H9 (cell line): ENCODE data around the gene MAP3K12. TPM values are rescaled to one million over a fixed set of nuclear protein-coding genes. Genes with fewer than 3 reads are reported as not detected.
"Not testable (repeated sequence)": the region's sequence is repeated elsewhere in the genome, so short reads cannot be mapped to it uniquely, and the experiment has no call there.

Experiments used
- DNase-seq: peaks from one replicate; pipeline ENCODE4 v3.0.0-alpha.2; 2017
- H2AFZ ChIP-seq: one replicate; pipeline ENCODE4 v1.6.1; 2013; ENCODE audit warnings: mild to moderate bottlenecking, low read length, control low read depth, moderate library complexity
- H2AK5ac ChIP-seq: 2 replicates; pipeline ENCODE4 v1.6.1; 2013; ENCODE audit warnings: low read length, control low read depth, mixed read lengths; ENCODE audit not compliant: insufficient read length
- H2BK120ac ChIP-seq: one replicate; pipeline ENCODE4 v1.6.1; 2013; ENCODE audit warnings: low read depth, mild to moderate bottlenecking, low read length, control low read depth, inconsistent platforms; ENCODE audit not compliant: poor library complexity, severe bottlenecking
- H2BK12ac ChIP-seq: 2 replicates; pipeline ENCODE4 v1.6.1; 2013; ENCODE audit warnings: low read length, control low read depth, mixed read lengths, low read depth; ENCODE audit not compliant: insufficient read length
- H2BK15ac ChIP-seq: 2 replicates; pipeline ENCODE4 v1.6.1; 2013; ENCODE audit warnings: low read depth, low read length, control low read depth
- H2BK20ac ChIP-seq: one replicate; pipeline ENCODE4 v1.6.1; 2013; ENCODE audit warnings: low read depth, mild to moderate bottlenecking, low read length, control low read depth, inconsistent platforms; ENCODE audit not compliant: poor library complexity, severe bottlenecking
- H2BK5ac ChIP-seq: 2 replicates; pipeline ENCODE4 v1.6.1; 2013; ENCODE audit warnings: low read length, control low read depth, mixed read lengths; ENCODE audit not compliant: insufficient read length
- H3K14ac ChIP-seq: 2 replicates; pipeline ENCODE4 v1.6.1; 2013; ENCODE audit warnings: low read length, control low read depth; ENCODE audit not compliant: insufficient read depth
- H3K18ac ChIP-seq: 2 replicates; pipeline ENCODE4 v1.6.1; 2013; ENCODE audit warnings: low read depth, mild to moderate bottlenecking, mixed read lengths, low read length, control low read depth; ENCODE audit not compliant: insufficient read length
- H3K23ac ChIP-seq: 2 replicates; pipeline ENCODE4 v1.6.1; 2013; ENCODE audit warnings: low read length, control low read depth, mixed read lengths, low read depth; ENCODE audit not compliant: insufficient read length
- H3K23me2 ChIP-seq: 2 replicates; pipeline ENCODE4 v1.6.1; 2013; ENCODE audit warnings: low read depth, mild to moderate bottlenecking, mixed read lengths, low read length, control low read depth; ENCODE audit not compliant: insufficient read length, poor library complexity, severe bottlenecking
- H3K27ac ChIP-seq: 2 replicates; pipeline ENCODE4 v1.5.1; 2013; ENCODE audit warnings: low read length, control low read depth, mixed read lengths, low read depth; ENCODE audit not compliant: insufficient read length
- H3K27me3 ChIP-seq: 2 replicates; pipeline ENCODE4 v1.6.1; 2013; ENCODE audit warnings: low read length, control low read depth, inconsistent platforms; ENCODE audit not compliant: insufficient read depth
- H3K4ac ChIP-seq: 2 replicates; pipeline ENCODE4 v1.6.1; 2013; ENCODE audit warnings: low read depth, mild to moderate bottlenecking, control low read depth, inconsistent platforms, low read length, moderate library complexity
- H3K4me1 ChIP-seq: 2 replicates; pipeline ENCODE4 v1.6.1; 2013; ENCODE audit warnings: low read length, control low read depth, inconsistent platforms; ENCODE audit not compliant: insufficient read depth
- H3K4me2 ChIP-seq: 2 replicates; pipeline ENCODE4 v1.6.1; 2013; ENCODE audit warnings: low read length, control low read depth, mixed read lengths; ENCODE audit not compliant: insufficient read length, insufficient read depth
- H3K56ac ChIP-seq: 2 replicates; pipeline ENCODE4 v1.6.1; 2013; ENCODE audit warnings: low read depth, mild to moderate bottlenecking, mixed read lengths, low read length, control low read depth; ENCODE audit not compliant: insufficient read length
- H3K79me1 ChIP-seq: 2 replicates; pipeline ENCODE4 v1.6.1; 2013; ENCODE audit warnings: low read depth, mild to moderate bottlenecking, moderate library complexity, low read length, control low read depth, inconsistent platforms; ENCODE audit not compliant: insufficient read depth, poor library complexity, severe bottlenecking
- H3K79me2 ChIP-seq: 2 replicates; pipeline ENCODE4 v1.6.1; 2013; ENCODE audit warnings: low read length, control low read depth, inconsistent platforms; ENCODE audit not compliant: insufficient read depth
- H3K9ac ChIP-seq: 2 replicates; pipeline ENCODE4 v1.6.1; 2013; ENCODE audit warnings: low read length, control low read depth, mixed read lengths; ENCODE audit not compliant: insufficient read length; ENCODE audit errors: extremely low read depth
- H3K9me3 ChIP-seq: one replicate; pipeline ENCODE4 v1.6.1; 2013; ENCODE audit warnings: low read depth, low read length, inconsistent platforms; ENCODE audit not compliant: control insufficient read depth
- H3T11ph ChIP-seq: one replicate; pipeline ENCODE4 v1.6.1; 2013; ENCODE audit warnings: mild to moderate bottlenecking, low read length, control low read depth, inconsistent platforms
- H4K20me1 ChIP-seq: one replicate; pipeline ENCODE4 v1.6.1; 2013; ENCODE audit not compliant: control insufficient read depth, insufficient read length, insufficient read depth
- H4K5ac ChIP-seq: 2 replicates; pipeline ENCODE4 v1.6.1; 2013; ENCODE audit warnings: low read depth, mild to moderate bottlenecking, mixed read lengths, low read length, control low read depth; ENCODE audit not compliant: insufficient read length
- H4K8ac ChIP-seq: replicated peaks from 2 replicates; pipeline ENCODE4 v1.6.1; 2013; ENCODE audit warnings: low read length, control low read depth, mixed read lengths, low read depth; ENCODE audit not compliant: insufficient read length
- H4K91ac ChIP-seq: 2 replicates; pipeline ENCODE4 v1.6.1; 2013; ENCODE audit warnings: low read depth, mild to moderate bottlenecking, moderate library complexity, mixed read lengths, low read length, control low read depth; ENCODE audit not compliant: insufficient read length
- H3K27ac Mint-ChIP-seq, 3 experiments: 2 replicates in 2 of 3; 3 replicates in 1 of 3; pipeline ENCODE4 v1.8.0; 2020 to 2021; ENCODE audit warnings: mixed read lengths in 3 of 3, mild to moderate bottlenecking in 1 of 3, moderate library complexity in 1 of 3
- H3K27me3 Mint-ChIP-seq: 2 replicates; pipeline ENCODE4 v1.8.0; 2021; ENCODE audit warnings: low read depth, mild to moderate bottlenecking, moderate library complexity, mixed read lengths
- H3K36me3 Mint-ChIP-seq, 3 experiments: 2 replicates in 2 of 3; 3 replicates in 1 of 3; pipeline ENCODE4 v1.8.0; 2020 to 2021; ENCODE audit warnings: low read depth in 3 of 3, mixed read lengths in 3 of 3; ENCODE audit not compliant: insufficient read depth in 1 of 3
- H3K4me1 Mint-ChIP-seq, 2 experiments: 2 replicates each; pipeline ENCODE4 v1.8.0; 2020; ENCODE audit warnings: mixed read lengths in 2 of 2
- H3K4me3 Mint-ChIP-seq, 2 experiments: 2 replicates in 1 of 2; 3 replicates in 1 of 2; pipeline ENCODE4 v1.8.0; 2020 to 2021; ENCODE audit warnings: mild to moderate bottlenecking in 2 of 2, mixed read lengths in 2 of 2, moderate library complexity in 1 of 2
- H3K9me3 Mint-ChIP-seq, 2 experiments: 2 replicates in 1 of 2; 3 replicates in 1 of 2; pipeline ENCODE4 v1.8.0; 2020; ENCODE audit warnings: mild to moderate bottlenecking in 2 of 2, mixed read lengths in 2 of 2, moderate library complexity in 1 of 2
- WGBS: extraction: QIAGEN DNeasy Blood & Tissue Kit; methylation state at CpG from one replicate; pipeline ENCODE4 v1.1.7; 2013; ENCODE audit warnings: missing lambda C conversion rate, low lambda C conversion rate, mixed read lengths; ENCODE audit not compliant: insufficient read length; ENCODE audit errors: extremely low coverage; 5-methylcytosine and 5-hydroxymethylcytosine counted together
- total RNA-seq: library from RNA; stranded (reverse); gene quantifications from 2 replicates; pipeline ENCODE4 v1.2.1, GENCODE V29; 2021
- TF ChIP-seq, protein P1 (sequence below): fragments of 200-600 bp; sonication (generic); conservative IDR thresholded peaks from 3 replicates; pipeline ENCODE4 v1.8.0; 2021; ENCODE audit warnings: antibody characterized with exemption, mild to moderate bottlenecking

MAP3K12 gene
- total RNA-seq, 1 experiment from 2014 or later: 22.3 TPM

DNA sequence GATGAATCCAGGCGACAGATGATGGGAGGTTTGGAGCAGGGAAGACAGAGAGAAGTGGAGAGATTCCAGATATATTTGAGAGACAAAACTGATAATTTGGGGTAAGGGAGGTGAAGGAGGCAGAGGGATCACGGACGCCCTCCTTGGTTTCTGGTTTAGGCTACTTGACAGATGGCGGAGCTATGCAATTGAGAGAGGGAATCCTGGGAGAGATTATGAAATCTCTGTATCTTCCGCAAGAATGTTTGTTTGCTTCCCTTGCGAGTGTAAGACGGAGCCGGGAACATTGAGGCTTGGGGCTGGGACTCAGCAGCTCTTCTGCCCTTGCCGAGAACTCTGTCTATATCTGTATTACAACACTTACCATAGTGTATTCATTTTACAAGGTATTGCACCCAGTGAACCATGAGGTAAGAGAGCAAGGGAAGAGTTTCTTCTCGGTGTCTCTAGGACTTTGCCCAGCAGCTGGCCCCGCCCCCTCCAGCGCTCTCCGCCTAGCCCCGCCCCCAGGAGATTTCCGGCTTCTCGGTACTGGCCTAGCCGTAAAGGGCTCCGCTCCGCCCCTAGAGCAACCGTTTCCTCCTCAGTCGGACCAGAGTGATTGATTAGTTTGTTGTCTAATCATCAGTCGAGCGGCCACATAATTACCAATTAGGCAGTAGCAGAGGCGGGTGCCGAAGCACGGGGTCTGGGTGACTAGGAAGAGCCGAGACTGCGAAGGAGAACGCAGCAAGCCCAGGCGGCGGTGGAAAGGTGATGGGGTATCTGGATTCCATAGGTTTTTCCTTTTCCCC is 58.0 kb downstream of the MAP3K12 start, which contains the start of gene PRR13:
Gene PRR13 (plus strand): TSS at position 695 of the 794 bp plus-strand sequence. CDS start 981 bp downstream, outside the sequence.
- H2BK15ac ChIP-seq: no peak within 1 kb of the TSS
- H3K9ac ChIP-seq: peak within 1 kb of the TSS; percentile 76
- no peak within 1 kb of the TSS for H2BK12ac ChIP-seq
- no peaks in the 10 kb centered on the region for H3K9me3 Mint-ChIP-seq
- WGBS: no CpG with 5 or more reads among the region's 31 CpGs
- H3K23me2 ChIP-seq: peaks cover 3% of the 10 kb centered on the region
- no peaks in the 10 kb centered on the region for H3K79me1 ChIP-seq
- H2AK5ac ChIP-seq: no peak within 1 kb of the TSS
- H3K56ac ChIP-seq: no peak within 1 kb of the TSS
- H3K4me3 Mint-ChIP-seq: peak within 1 kb of the TSS; percentile 88 to 96
- H3T11ph ChIP-seq: no peak within 1 kb of the TSS
- no peaks in the 10 kb centered on the region for H3K27me3 ChIP-seq
- H4K91ac ChIP-seq: no peak within 1 kb of the TSS
- H3K27ac Mint-ChIP-seq: peak within 1 kb of the TSS; percentile 93 to 95 (median 95)
- H3K4me1 Mint-ChIP-seq: peaks cover 21 to 31% of the 10 kb centered on the region in 2 experiments
- no peaks in the 10 kb centered on the region for H4K20me1 ChIP-seq
- H3K27ac ChIP-seq: peak within 1 kb of the TSS; percentile 53
- H2BK20ac ChIP-seq: no peak within 1 kb of the TSS
- peak within 1 kb of the TSS; percentile 97 for H2AFZ ChIP-seq
- H3K18ac ChIP-seq: peak within 1 kb of the TSS; percentile 56
- H3K4me1 ChIP-seq: no peaks in the 10 kb centered on the region; the same call in 1 of the 2 replicates
- no peak within 1 kb of the TSS for H2BK5ac ChIP-seq
- no peaks in the 10 kb centered on the region for H3K27me3 Mint-ChIP-seq
- peaks cover 4% of the 10 kb centered on the region; the same call in 1 of the 2 replicates for H3K79me2 ChIP-seq
- peaks cover 22 to 31% (median 28%) of the 10 kb centered on the region in 3 experiments for H3K36me3 Mint-ChIP-seq
- TF ChIP-seq, protein P1, sequence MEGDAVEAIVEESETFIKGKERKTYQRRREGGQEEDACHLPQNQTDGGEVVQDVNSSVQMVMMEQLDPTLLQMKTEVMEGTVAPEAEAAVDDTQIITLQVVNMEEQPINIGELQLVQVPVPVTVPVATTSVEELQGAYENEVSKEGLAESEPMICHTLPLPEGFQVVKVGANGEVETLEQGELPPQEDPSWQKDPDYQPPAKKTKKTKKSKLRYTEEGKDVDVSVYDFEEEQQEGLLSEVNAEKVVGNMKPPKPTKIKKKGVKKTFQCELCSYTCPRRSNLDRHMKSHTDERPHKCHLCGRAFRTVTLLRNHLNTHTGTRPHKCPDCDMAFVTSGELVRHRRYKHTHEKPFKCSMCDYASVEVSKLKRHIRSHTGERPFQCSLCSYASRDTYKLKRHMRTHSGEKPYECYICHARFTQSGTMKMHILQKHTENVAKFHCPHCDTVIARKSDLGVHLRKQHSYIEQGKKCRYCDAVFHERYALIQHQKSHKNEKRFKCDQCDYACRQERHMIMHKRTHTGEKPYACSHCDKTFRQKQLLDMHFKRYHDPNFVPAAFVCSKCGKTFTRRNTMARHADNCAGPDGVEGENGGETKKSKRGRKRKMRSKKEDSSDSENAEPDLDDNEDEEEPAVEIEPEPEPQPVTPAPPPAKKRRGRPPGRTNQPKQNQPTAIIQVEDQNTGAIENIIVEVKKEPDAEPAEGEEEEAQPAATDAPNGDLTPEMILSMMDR: no peak
- peak; percentile 100 for DNase-seq
- peak within 1 kb of the TSS; percentile 14 for H2BK120ac ChIP-seq
- peak within 1 kb of the TSS; percentile 77 for H3K4me2 ChIP-seq
- H4K5ac ChIP-seq: no peak within 1 kb of the TSS
- no peaks in the 10 kb centered on the region for H3K9me3 ChIP-seq
- H4K8ac ChIP-seq: no peak within 1 kb of the TSS
- H3K4ac ChIP-seq: no peak within 1 kb of the TSS
- peak within 1 kb of the TSS; percentile 40; the same call in 1 of the 2 replicates for H3K14ac ChIP-seq
- H3K23ac ChIP-seq: no peak within 1 kb of the TSS

DNA sequence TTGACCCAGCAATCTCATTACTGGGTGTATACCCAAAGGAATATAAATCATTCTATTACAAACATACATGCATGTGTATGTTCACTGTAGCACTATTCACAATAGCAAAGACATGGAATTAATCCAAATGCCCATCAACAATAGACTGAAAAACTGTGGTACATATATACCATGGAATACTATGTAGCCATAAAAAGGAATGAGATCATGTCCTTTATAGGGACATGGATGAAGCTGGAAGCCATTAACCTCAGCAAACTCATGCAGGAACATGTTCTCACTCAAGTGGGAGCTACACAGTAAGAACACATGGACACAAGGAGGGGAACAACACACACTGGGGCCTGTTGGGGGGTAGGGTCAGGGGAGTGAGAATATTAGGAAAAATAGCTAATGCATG is 59.7 kb downstream of the MAP3K12 start:
- not testable (repeated sequence) for H2BK12ac ChIP-seq, H4K20me1 ChIP-seq, H4K5ac ChIP-seq, H3K9me3 ChIP-seq, H3K23me2 ChIP-seq, H2BK20ac ChIP-seq, H4K91ac ChIP-seq, H4K8ac ChIP-seq, H3K79me2 ChIP-seq, H2BK15ac ChIP-seq, H3K4me2 ChIP-seq, H3K4ac ChIP-seq, H3K27me3 Mint-ChIP-seq, H3K18ac ChIP-seq, H3K56ac ChIP-seq, H2AFZ ChIP-seq, H3K4me3 Mint-ChIP-seq, H3K27me3 ChIP-seq, H3K9me3 Mint-ChIP-seq, H3K9ac ChIP-seq, H3K4me1 ChIP-seq, H2AK5ac ChIP-seq, H3K27ac ChIP-seq, DNase-seq, H3K27ac Mint-ChIP-seq, H3T11ph ChIP-seq, H2BK5ac ChIP-seq, H2BK120ac ChIP-seq, H3K79me1 ChIP-seq, H3K14ac ChIP-seq, H3K23ac ChIP-seq
- peaks cover 12 to 17% (median 14%) of the 10 kb centered on the region in 3 experiments for H3K36me3 Mint-ChIP-seq
- H3K4me1 Mint-ChIP-seq: peaks cover 17 to 25% of the 10 kb centered on the region in 2 experiments
